Activated CD4-positive, alpha-beta T cell treated with anti-CD3 and anti-CD28 coated beads, Interleukin-2, Interleukin-6, amounts not matched to agents 100 ng/mL and 50 ng/mL, durations not matched to agents 16 hours and 8 hours (primary cell): ENCODE results near the gene C5.
A peak's percentile ranks its signal among the peaks of the same experiment; 100 is the strongest.

ENCODE experiments used
- DNase-seq: peaks from one replicate; pipeline ENCODE4 v3.0.0-alpha.2; 2020

The C5 gene

DNA sequence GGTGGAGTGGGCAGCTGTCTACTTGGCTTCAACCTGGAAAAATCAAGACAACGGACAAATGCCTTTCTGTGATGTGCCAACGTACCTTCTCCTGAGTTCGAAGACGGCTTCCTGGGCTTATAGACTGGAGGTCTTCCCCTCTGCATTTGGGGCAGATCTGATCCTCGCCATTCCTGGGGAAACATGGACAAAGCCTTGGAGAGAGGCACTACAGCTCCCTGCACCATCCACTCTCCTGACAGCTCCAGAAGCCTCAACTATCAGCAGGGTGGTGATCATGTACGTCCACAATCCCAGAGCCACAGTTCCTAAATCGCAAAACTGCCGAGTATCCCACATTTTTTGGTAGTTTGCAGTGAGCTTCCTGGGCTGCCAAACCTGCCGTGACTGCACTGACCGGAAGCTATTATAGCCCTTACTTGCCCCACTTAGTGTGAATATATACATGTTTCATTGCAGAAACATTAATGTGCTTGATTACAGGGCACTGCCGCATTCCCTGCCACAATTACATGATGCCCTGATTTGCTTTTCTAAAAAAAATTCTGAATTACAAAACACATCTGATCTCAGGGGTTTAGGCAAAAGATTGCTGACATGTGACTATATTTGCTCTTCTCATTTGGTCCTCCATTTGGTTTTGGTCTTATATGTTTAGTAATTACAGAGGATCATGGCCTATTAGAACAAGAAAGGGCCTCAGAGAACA lies 126.3 kb downstream of the C5 start:
- no peak for DNase-seq

DNA sequence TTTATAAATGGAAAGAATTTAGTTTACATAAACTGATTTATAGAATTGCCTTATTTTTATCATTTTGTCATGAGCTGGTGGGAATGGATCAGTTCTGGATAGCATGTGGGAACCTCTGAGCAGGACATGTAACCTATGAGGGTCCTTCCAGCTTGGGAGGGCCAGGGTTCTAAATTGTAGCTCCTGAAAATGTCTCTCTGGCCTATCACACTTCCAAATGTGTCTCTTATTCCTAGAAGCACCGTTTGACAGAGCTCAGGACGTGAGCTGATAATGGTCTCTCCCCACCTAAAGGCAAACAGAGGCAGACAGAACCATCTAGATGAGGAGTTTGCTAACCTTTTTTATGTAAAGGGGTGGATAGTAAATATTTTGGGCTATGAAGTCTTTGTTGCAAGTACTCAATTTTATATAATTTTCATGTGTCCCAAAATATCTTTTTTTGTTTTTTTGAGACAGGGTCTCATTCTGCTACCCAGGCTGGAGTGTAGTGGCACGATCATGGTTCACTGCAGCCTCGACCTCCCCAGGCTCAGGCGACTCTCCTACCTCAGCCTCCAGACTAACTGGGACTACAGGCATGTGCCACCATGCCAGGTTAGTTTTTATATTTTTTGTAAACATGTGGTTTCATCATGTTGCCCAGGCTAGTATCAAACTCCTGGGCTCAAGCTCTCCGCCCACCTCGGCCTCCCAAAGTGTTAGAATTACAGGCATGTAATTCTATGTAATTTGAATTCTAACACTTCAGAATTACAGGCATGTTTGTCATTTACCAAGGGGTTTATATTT lies 127.5 kb downstream of the C5 start:
- DNase-seq: no peak

DNA sequence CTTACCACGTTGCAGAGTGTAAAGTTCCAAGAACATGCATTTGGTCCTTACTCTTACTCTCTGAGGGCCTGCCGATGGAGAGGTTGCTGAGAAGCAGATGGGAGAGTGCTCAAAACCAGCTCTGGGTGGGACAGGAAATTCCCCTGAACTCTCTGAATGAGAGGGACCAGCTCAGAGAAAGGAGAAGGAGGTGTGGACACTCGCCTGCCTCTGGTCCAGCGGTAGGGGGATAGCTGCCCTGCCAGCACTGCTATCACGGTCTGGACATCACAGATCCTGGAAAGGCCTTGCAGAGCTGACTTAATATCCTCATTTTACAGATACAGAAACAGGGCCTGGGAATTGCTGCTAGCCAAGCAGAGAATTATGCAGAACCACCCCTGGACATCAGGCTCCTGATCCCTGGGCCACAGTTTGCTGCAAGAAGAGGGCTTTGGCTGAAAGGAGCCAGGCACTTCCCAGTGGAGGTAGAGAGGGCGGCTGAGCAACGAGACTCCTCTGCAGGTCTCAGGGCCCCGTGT lies 128.4 kb downstream of the C5 start:
- no peak for DNase-seq

DNA sequence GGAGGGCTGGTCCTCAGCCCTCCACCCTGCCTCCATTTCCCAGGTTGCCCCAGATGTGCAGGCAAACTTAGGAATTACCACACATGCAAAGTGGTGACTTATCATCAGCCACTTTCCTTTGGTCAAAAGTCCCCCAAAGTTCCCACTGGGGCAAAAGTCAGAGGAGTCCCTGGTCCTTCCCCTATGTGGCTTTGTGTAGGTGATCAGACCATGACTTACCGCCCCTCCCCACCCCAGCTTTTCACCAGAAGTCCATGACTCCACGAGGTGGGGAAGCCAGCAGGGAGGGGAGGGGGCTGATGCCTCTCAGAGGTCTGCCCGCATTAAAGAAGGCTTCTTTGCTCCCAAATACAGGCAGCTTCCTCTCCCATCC lies 129.3 kb downstream of the C5 start:
- no peak for DNase-seq

DNA sequence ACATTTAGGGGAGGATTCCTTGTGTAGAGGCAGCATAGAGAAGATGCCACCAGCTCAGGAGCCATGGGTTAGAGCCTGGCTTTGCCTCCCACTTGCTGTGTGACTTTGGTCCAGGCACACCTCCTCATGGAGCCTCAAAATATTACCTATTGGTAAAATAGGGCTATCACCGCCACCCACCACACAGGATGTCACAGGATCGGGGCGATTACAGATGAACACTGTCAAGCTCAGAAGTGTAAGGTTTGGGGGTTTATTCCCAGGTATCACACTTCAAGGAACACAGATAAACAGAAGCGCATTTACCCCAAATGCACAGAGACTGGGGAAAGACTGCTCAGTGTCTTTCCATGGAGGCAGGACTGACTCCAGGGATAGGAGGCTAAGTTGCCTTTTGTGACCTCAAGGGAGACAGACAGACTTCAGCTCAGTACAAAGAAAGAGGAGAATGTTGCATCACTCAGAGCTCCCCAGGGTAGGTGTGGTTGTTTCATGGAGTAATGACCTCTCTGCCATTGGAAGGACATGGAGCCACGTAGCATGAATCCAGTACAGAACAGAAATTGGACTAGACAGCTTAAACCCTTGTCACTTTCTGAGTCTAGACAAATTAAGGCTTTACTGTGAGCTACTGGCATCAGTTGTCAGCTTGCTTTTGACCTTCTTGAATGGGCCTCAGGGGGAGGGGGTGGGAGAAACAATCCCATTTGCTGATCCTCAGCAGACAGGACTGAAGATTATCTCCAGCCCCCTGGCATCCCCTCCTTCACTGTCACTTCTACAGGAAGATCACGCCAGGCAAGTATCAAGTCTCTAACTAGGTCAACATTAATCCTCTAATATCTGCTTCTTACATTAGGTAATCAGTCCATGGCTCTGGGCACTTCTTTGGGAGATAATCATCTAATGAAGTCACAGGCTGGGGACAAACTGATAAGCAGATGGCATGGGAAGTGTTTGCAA lies 130.0 kb downstream of the C5 start:
- DNase-seq: no peak

DNA sequence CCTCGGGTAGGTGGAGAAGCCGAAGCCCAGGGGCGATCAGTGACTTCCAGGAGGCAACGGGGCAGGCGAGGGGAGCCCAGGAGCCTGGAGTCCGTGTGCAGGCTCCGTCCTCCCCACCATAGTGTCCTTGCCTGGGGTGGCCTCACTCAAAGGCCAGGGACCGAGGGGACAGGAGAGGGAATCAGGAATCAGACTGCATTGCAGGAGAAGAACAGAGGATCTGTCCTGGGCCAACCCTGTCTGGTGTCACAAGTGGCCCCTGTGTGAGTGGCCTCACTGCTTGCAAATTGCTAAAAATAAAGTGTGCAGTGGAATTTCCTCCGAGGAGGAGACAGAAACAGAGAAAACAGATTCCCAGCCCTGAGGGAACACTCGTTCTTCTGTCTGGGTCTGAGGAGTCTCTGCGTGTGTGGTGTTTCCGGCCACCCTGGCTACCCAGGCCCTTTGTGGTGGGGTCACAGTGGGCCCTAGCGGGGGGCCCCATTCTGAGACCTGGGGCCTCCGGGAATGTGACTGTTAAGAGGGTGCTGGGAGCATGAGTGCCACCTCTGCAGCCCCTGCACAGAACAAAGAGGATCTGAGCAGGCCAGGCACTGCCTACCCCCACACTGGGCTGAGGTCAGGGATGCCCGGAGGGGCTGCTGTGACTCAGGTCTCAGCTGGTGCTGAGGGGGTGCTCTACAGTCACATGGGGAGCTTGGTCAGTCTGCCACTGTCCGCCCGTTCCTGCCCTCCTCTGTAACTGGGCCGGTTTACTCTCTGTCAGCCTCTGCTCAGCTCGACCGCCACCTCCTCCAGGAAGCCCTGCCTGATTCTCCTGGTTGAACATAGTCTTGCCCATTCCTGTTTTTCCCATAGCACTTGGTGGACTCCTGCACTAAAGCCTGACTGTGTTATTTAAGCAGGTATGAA lies 130.9 kb downstream of the C5 start:
- DNase-seq: no peak

DNA sequence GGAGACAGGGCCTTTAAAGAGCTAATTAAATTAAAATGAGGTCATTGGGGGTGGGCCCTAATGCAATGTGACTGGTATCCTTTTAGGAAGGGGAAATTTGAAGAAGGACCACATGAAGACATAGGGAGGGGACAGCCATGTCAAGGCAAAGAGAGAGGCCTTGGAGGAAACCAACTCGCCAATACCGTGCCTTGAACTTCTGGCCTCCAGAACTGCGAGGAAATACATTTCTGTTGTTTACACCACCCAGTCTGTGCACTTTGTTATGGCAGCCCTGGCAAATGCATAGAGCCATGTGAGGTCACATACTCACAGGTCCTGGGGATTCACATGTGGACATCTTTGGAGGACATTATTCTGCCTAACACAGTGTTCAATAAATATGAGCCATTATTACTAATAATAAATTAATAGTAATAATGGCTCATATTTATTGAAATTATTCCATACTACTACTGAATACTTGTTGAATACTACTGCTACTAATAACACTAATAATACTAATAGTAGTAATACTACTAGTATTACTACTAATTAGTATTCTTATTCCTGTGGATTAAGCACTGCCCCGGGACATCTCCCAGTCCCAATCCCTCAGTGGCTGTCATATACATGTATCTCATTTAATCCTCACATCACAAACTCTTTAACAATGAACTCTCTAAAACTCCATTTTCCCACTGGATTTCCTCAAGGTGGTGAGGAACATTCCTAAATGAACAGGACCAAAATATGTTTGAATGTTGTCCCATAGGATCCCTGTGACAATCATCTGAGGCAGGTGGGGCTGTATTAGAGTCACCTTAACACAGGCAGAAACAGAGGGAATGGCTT lies 131.9 kb downstream of the C5 start:
- no peak for DNase-seq

DNA sequence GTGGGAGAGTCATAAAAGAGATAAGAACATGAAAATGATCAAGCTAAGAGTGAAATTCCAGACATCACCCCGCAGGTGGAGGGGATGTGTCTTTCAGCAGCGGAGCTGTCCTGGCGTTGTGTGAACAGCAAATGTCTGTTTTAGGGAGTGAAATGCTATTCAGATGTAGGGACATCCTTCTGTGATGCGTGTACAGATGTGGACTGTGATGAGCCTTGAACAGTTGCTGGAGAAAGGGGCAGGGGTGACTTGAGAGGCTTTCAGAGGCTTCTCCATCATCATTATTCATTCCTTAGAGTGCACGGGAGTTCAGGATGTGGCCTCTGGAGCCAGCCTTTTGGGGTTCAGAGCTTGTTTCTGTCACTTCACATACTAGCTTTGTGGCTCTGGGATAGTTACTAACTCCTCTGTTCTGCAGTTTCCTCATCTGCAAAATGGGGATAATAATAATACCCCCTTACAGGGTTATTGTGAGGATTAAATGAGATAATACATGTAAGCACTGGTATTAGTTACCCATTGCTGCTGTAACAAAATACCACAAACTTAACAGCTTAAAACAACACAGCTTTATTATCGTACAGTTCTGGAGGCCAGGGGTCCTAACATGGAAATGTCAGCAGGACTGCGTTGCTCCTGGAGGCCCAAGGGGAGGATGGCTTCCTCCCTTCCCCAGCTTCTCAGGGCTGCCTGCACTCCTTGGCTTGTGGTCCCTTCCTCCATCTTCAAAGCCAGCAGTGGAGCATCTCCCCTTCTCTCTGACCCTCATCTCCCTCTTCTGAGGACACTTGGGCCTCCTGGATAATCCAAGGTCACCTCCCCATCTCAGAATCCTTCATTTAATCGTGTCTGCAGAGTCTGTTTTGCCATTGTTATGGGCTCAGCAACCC lies 132.8 kb downstream of the C5 start:
- DNase-seq: no peak

DNA sequence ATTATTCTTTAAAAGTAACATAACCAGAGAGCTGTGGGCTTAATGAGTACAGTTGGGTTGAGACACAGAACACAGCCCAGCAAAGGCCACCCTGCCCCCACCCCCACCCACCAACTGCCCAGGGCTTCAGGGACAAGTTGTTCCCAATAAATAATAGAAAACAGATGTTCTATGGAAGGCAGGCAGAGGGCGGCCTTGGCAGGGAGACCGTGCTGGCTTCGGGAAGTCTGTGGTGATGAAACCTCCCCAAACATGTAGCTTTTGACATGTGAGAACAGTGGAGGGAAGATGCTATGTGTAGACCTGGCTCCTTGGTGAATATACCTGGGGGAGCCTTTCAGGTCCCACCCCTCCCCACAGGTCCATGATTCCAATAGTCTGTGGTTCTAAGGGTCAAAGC lies 133.5 kb downstream of the C5 start:
- no peak for DNase-seq

DNA sequence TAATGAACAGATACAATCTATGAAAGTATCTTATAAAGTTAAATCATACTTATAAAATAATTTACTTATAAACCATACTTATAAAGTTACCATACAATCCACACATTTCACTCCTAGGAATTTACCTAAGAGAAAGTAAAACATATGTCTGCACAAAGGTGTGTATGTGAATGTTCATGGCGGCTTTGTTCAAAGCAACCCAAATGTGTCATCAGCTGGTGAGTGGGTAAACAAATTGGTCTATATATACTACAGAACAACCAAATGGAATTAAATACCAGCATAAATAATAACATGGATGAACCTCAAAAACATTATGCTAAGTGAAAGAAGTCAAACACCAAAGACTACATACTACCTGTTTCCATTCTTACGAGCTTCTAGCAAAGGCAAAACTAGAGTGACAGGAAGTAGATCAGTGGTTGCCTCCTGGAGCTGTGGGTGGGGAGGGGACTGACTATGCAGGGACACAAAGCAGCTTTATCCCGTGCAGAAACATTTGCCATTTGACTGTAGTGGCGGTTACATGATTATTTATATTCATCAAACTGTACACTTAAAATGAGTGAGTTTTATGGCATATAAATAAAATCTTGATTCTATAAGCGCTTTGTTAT lies 134.1 kb downstream of the C5 start:
- peak; percentile 71 for DNase-seq

DNA sequence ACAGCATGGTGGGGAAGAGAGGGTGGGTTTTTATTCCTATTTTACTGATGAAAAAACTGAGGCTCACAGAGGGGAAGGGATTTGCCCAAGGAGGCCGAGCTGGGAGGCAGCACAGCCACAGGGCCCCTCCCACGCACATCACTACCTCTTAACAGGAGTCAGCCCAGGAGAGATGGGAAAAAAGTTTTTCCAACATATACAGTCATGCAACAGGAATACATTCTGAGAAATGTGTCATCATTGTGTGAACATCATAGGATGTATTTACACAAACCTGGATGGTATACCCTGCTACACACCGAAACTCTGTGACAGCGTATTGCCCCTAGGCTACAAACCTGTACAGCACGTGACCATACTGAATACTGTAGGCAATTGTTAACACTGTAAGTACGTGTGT lies 135.1 kb downstream of the C5 start:
- no peak for DNase-seq

DNA sequence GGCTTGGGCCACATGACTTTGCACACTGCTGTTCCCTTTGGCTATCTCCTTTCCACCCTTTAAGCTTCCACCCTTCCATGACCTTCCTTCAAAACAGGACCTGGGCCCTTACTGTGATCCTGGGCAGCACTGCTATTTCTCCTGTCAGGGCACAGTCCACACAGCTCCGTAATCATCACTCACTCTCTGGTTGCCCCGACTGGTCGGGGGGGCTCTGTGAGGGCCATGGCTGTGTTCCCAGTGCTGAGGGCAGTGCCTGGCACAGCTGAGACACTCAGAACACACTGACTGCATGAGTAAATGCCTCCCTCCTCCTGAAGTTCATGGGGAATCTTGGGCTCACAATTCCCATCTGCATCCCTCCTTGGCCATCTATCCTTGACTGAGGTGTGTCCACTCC lies 135.7 kb downstream of the C5 start:
- no peak for DNase-seq

DNA sequence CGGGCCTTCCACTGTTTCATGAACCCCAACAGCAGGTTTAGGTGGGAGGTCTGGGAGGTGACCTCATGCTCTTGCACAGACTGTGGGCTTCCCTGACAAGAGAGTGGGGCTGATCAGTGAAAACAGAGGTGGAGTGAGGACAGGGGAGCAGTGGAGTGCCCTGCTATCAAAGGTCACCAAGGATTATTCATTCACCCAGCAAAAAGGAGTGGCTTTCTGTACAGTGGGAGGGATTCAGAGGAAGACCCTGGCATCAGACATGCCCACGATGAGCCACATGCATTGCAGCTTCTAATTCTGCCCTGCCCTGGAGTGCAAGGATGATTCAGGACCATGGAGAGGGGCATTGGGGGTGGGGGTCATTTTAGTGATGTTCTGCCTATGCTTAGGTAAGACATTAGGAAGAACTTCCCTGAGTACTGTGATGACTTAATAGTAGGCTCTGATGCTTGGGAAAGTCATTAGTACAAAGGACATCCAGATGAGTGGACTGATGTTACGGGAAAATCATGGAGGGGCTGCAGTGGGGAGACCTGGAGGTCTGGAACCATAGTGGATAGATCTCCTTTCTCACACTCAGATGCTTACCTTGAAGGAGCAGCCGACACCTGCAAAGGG lies 136.3 kb downstream of the C5 start:
- no peak for DNase-seq

DNA sequence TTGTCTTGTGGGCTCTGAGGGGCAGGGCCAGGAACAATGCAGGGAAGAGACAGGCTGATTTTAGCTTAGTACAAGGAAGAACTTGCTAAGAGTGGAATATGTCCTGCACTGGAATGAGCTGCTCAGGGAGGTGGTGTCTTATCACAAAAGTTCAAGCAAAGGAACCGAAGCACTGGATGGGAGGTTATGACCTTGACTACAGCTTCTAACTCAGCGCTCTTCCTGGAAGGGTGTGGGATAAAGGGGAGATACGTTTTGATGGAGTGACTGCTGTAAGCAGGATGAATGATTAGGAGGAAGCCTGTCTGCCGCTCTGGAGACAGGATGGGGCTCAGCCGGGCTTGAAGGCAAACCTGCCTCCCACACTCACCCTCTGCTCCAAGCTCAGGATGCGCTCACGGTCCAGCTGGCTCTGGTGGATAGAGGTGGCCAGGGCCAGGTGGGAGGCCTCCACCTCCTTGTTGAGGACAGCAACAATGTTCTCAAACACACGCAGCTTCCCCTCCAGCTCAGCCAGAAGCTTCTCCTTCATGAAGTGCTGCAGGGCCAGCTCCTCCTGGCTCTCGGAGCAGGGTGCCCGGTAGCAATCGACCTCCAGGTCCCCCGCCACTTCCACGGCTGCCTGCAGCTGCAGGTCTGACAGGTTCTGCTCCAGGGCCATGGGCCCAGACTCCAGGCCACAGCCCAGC lies 137.0 kb downstream of the C5 start:
- no peak for DNase-seq

DNA sequence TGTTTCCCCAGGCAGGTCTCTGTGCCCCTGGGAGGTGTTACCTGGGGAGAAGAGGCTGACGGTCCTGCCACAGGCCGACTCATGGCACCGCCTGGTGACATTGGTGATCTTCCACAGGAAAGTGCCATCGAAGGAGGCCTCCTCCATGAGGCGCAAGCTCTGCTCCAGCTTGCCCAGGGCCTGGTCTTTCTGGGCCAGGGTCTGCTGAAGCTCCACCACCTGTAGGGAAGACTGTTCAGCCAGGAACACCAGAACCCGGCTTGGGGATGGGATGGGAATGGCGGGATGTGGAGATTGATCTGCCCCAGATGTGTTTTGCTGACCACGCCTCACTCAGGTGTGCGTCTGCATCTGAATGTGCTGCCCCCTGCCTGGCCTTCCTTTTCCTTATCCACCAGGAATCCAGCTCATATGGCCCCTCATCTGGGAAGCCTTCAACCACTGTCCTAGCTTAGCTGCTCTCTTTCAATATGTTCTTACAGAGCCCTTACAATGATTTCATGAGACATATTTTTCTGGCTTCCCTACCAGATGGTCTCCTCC lies 138.7 kb downstream of the C5 start:
- DNase-seq: no peak

DNA sequence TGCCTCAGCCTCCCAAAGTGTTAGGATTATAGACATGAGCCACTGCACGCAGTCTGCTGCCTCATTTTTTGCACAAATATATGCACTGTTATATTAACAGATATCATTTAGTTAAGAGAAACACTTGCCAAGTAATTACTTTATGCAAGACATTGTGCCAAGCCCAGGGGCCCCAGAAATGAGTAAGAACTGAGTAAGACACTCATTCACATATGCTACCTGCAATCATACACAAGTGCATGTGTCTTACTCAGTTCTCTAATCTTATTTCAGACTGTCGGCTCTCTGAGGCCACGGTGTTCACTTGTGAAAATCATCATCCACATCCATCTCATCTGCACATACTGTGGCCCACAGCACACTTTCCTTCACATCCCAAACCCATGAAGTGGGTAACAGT lies 139.4 kb downstream of the C5 start:
- no peak for DNase-seq

DNA sequence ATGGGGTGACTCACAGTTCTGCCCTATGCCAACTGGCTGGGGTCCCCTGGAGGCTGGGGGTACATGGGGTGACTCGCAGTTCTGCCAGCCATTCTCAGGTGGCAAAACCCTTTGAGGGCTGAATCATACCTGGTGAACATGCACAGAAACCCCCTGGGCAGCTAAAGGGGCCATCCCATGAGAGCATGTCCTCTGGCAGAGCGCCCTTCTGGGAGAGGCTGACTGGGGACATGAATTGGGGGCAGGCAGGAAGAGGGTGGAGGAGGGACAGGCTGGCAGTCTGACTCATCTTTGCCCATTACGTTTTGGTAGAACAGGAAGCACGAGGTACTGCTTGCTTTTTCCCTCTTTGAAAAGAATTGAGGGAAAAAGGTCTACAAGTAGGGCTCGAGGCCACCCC lies 140.2 kb downstream of the C5 start:
- DNase-seq: peak; percentile 69
